H9 (cell line): ENCODE measurements around the gene PACSIN3. TPM values are rescaled to one million over a fixed set of nuclear protein-coding genes. Genes with fewer than 3 reads are reported as not detected.

Source experiments
- DNase-seq: peaks from one replicate; pipeline ENCODE4 v3.0.0-alpha.2; 2017
- H2AFZ ChIP-seq: one replicate; pipeline ENCODE4 v1.6.1; 2013; ENCODE audit warnings: mild to moderate bottlenecking, low read length, control low read depth, moderate library complexity
- H2AK5ac ChIP-seq: 2 replicates; pipeline ENCODE4 v1.6.1; 2013; ENCODE audit warnings: low read length, control low read depth, mixed read lengths; ENCODE audit not compliant: insufficient read length
- H2BK120ac ChIP-seq: one replicate; pipeline ENCODE4 v1.6.1; 2013; ENCODE audit warnings: low read depth, mild to moderate bottlenecking, low read length, control low read depth, inconsistent platforms; ENCODE audit not compliant: poor library complexity, severe bottlenecking
- H2BK12ac ChIP-seq: 2 replicates; pipeline ENCODE4 v1.6.1; 2013; ENCODE audit warnings: low read length, control low read depth, mixed read lengths, low read depth; ENCODE audit not compliant: insufficient read length
- H2BK15ac ChIP-seq: 2 replicates; pipeline ENCODE4 v1.6.1; 2013; ENCODE audit warnings: low read depth, low read length, control low read depth
- H2BK20ac ChIP-seq: one replicate; pipeline ENCODE4 v1.6.1; 2013; ENCODE audit warnings: low read depth, mild to moderate bottlenecking, low read length, control low read depth, inconsistent platforms; ENCODE audit not compliant: poor library complexity, severe bottlenecking
- H2BK5ac ChIP-seq: 2 replicates; pipeline ENCODE4 v1.6.1; 2013; ENCODE audit warnings: low read length, control low read depth, mixed read lengths; ENCODE audit not compliant: insufficient read length
- H3K14ac ChIP-seq: 2 replicates; pipeline ENCODE4 v1.6.1; 2013; ENCODE audit warnings: low read length, control low read depth; ENCODE audit not compliant: insufficient read depth
- H3K18ac ChIP-seq: 2 replicates; pipeline ENCODE4 v1.6.1; 2013; ENCODE audit warnings: low read depth, mild to moderate bottlenecking, mixed read lengths, low read length, control low read depth; ENCODE audit not compliant: insufficient read length
- H3K23ac ChIP-seq: 2 replicates; pipeline ENCODE4 v1.6.1; 2013; ENCODE audit warnings: low read length, control low read depth, mixed read lengths, low read depth; ENCODE audit not compliant: insufficient read length
- H3K23me2 ChIP-seq: 2 replicates; pipeline ENCODE4 v1.6.1; 2013; ENCODE audit warnings: low read depth, mild to moderate bottlenecking, mixed read lengths, low read length, control low read depth; ENCODE audit not compliant: insufficient read length, poor library complexity, severe bottlenecking
- H3K27ac ChIP-seq: 2 replicates; pipeline ENCODE4 v1.5.1; 2013; ENCODE audit warnings: low read length, control low read depth, mixed read lengths, low read depth; ENCODE audit not compliant: insufficient read length
- H3K27me3 ChIP-seq: 2 replicates; pipeline ENCODE4 v1.6.1; 2013; ENCODE audit warnings: low read length, control low read depth, inconsistent platforms; ENCODE audit not compliant: insufficient read depth
- H3K4ac ChIP-seq: 2 replicates; pipeline ENCODE4 v1.6.1; 2013; ENCODE audit warnings: low read depth, mild to moderate bottlenecking, control low read depth, inconsistent platforms, low read length, moderate library complexity
- H3K4me1 ChIP-seq: 2 replicates; pipeline ENCODE4 v1.6.1; 2013; ENCODE audit warnings: low read length, control low read depth, inconsistent platforms; ENCODE audit not compliant: insufficient read depth
- H3K4me2 ChIP-seq: 2 replicates; pipeline ENCODE4 v1.6.1; 2013; ENCODE audit warnings: low read length, control low read depth, mixed read lengths; ENCODE audit not compliant: insufficient read length, insufficient read depth
- H3K56ac ChIP-seq: 2 replicates; pipeline ENCODE4 v1.6.1; 2013; ENCODE audit warnings: low read depth, mild to moderate bottlenecking, mixed read lengths, low read length, control low read depth; ENCODE audit not compliant: insufficient read length
- H3K79me1 ChIP-seq: 2 replicates; pipeline ENCODE4 v1.6.1; 2013; ENCODE audit warnings: low read depth, mild to moderate bottlenecking, moderate library complexity, low read length, control low read depth, inconsistent platforms; ENCODE audit not compliant: insufficient read depth, poor library complexity, severe bottlenecking
- H3K79me2 ChIP-seq: 2 replicates; pipeline ENCODE4 v1.6.1; 2013; ENCODE audit warnings: low read length, control low read depth, inconsistent platforms; ENCODE audit not compliant: insufficient read depth
- H3K9ac ChIP-seq: 2 replicates; pipeline ENCODE4 v1.6.1; 2013; ENCODE audit warnings: low read length, control low read depth, mixed read lengths; ENCODE audit not compliant: insufficient read length; ENCODE audit errors: extremely low read depth
- H3K9me3 ChIP-seq: one replicate; pipeline ENCODE4 v1.6.1; 2013; ENCODE audit warnings: low read depth, low read length, inconsistent platforms; ENCODE audit not compliant: control insufficient read depth
- H3T11ph ChIP-seq: one replicate; pipeline ENCODE4 v1.6.1; 2013; ENCODE audit warnings: mild to moderate bottlenecking, low read length, control low read depth, inconsistent platforms
- H4K20me1 ChIP-seq: one replicate; pipeline ENCODE4 v1.6.1; 2013; ENCODE audit not compliant: control insufficient read depth, insufficient read length, insufficient read depth
- H4K5ac ChIP-seq: 2 replicates; pipeline ENCODE4 v1.6.1; 2013; ENCODE audit warnings: low read depth, mild to moderate bottlenecking, mixed read lengths, low read length, control low read depth; ENCODE audit not compliant: insufficient read length
- H4K8ac ChIP-seq: replicated peaks from 2 replicates; pipeline ENCODE4 v1.6.1; 2013; ENCODE audit warnings: low read length, control low read depth, mixed read lengths, low read depth; ENCODE audit not compliant: insufficient read length
- H4K91ac ChIP-seq: 2 replicates; pipeline ENCODE4 v1.6.1; 2013; ENCODE audit warnings: low read depth, mild to moderate bottlenecking, moderate library complexity, mixed read lengths, low read length, control low read depth; ENCODE audit not compliant: insufficient read length
- H3K27ac Mint-ChIP-seq, 3 experiments: 2 replicates in 2 of 3; 3 replicates in 1 of 3; pipeline ENCODE4 v1.8.0; 2020 to 2021; ENCODE audit warnings: mixed read lengths in 3 of 3, mild to moderate bottlenecking in 1 of 3, moderate library complexity in 1 of 3
- H3K27me3 Mint-ChIP-seq: 2 replicates; pipeline ENCODE4 v1.8.0; 2021; ENCODE audit warnings: low read depth, mild to moderate bottlenecking, moderate library complexity, mixed read lengths
- H3K36me3 Mint-ChIP-seq, 3 experiments: 2 replicates in 2 of 3; 3 replicates in 1 of 3; pipeline ENCODE4 v1.8.0; 2020 to 2021; ENCODE audit warnings: low read depth in 3 of 3, mixed read lengths in 3 of 3; ENCODE audit not compliant: insufficient read depth in 1 of 3
- H3K4me1 Mint-ChIP-seq, 2 experiments: 2 replicates each; pipeline ENCODE4 v1.8.0; 2020; ENCODE audit warnings: mixed read lengths in 2 of 2
- H3K4me3 Mint-ChIP-seq, 2 experiments: 2 replicates in 1 of 2; 3 replicates in 1 of 2; pipeline ENCODE4 v1.8.0; 2020 to 2021; ENCODE audit warnings: mild to moderate bottlenecking in 2 of 2, mixed read lengths in 2 of 2, moderate library complexity in 1 of 2
- H3K9me3 Mint-ChIP-seq, 2 experiments: 2 replicates in 1 of 2; 3 replicates in 1 of 2; pipeline ENCODE4 v1.8.0; 2020; ENCODE audit warnings: mild to moderate bottlenecking in 2 of 2, mixed read lengths in 2 of 2, moderate library complexity in 1 of 2
- WGBS: extraction: QIAGEN DNeasy Blood & Tissue Kit; methylation state at CpG from one replicate; pipeline ENCODE4 v1.1.7; 2013; ENCODE audit warnings: missing lambda C conversion rate, low lambda C conversion rate, mixed read lengths; ENCODE audit not compliant: insufficient read length; ENCODE audit errors: extremely low coverage; 5-methylcytosine and 5-hydroxymethylcytosine counted together
- total RNA-seq: library from RNA; stranded (reverse); gene quantifications from 2 replicates; pipeline ENCODE4 v1.2.1, GENCODE V29; 2021
- TF ChIP-seq, protein P1 (sequence below): fragments of 200-600 bp; sonication (generic); conservative IDR thresholded peaks from 3 replicates; pipeline ENCODE4 v1.8.0; 2021; ENCODE audit warnings: antibody characterized with exemption, mild to moderate bottlenecking

PACSIN3 gene
- total RNA-seq, 1 experiment from 2014 or later = 63.0 TPM

GRCh38 chr11:47212938-47213337 is 26.7 kb upstream of the PACSIN3 start:
- Histone ChIP-seq H4K20me1 (no peaks in the 10 kb centered on the region), H3K23me2 (peaks cover 20% of the 10 kb centered on the region), H2BK5ac (no peak overlapping the region), H3K27ac (no peak overlapping the region), H3K56ac (no peak overlapping the region), H3K79me1 (no peaks in the 10 kb centered on the region), H3K14ac (no peak overlapping the region), H4K91ac (no peak overlapping the region), H3K9me3 (no peaks in the 10 kb centered on the region), H2BK15ac (no peak overlapping the region), H3K18ac (no peak overlapping the region), H2BK120ac (no peak overlapping the region), H3T11ph (no peak overlapping the region), H4K8ac (no peak overlapping the region), H2AK5ac (no peak overlapping the region), H3K79me2 (peaks cover 2% of the 10 kb centered on the region; the same call in 1 of the 2 replicates), H3K4me2 (no peak overlapping the region), H2BK12ac (no peak overlapping the region), H3K27me3 (no peaks in the 10 kb centered on the region), H4K5ac (no peak overlapping the region), H3K4me1 (no peaks in the 10 kb centered on the region; the same call in 1 of the 2 replicates), H2AFZ (no peak overlapping the region), H3K4ac (no peak overlapping the region), H3K9ac (no peak overlapping the region), H2BK20ac (no peak overlapping the region), H3K23ac (no peak overlapping the region)
- TF ChIP-seq, protein P1, sequence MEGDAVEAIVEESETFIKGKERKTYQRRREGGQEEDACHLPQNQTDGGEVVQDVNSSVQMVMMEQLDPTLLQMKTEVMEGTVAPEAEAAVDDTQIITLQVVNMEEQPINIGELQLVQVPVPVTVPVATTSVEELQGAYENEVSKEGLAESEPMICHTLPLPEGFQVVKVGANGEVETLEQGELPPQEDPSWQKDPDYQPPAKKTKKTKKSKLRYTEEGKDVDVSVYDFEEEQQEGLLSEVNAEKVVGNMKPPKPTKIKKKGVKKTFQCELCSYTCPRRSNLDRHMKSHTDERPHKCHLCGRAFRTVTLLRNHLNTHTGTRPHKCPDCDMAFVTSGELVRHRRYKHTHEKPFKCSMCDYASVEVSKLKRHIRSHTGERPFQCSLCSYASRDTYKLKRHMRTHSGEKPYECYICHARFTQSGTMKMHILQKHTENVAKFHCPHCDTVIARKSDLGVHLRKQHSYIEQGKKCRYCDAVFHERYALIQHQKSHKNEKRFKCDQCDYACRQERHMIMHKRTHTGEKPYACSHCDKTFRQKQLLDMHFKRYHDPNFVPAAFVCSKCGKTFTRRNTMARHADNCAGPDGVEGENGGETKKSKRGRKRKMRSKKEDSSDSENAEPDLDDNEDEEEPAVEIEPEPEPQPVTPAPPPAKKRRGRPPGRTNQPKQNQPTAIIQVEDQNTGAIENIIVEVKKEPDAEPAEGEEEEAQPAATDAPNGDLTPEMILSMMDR = no peak
- Mint-ChIP-seq H3K4me1 (peaks cover 21 to 22% of the 10 kb centered on the region in 2 experiments), H3K27me3 (no peaks in the 10 kb centered on the region), H3K27ac (no peak overlapping the region), H3K36me3 (peaks cover 0 to 10% (median 3%) of the 10 kb centered on the region in 3 experiments; a peak in 5 of 7 replicates), H3K4me3 (no peak overlapping the region), H3K9me3 (no peaks in the 10 kb centered on the region)
- WGBS = no CpG with 5 or more reads among the region's 12 CpGs
- no peak for DNase-seq
